HUES6 (cell line): ENCODE data around the gene DDX59.
"Not testable (repeated sequence)": the region's sequence is repeated elsewhere in the genome, so short reads cannot be mapped to it uniquely, and the experiment has no call there.

Source experiments
- H3K27ac ChIP-seq: 2 replicates; pipeline ENCODE4 v1.7.0; 2013; ENCODE audit warnings: low read depth, mild to moderate bottlenecking, low read length, inconsistent platforms
- H3K27me3 ChIP-seq: 2 replicates; pipeline ENCODE4 v1.6.1; 2013; ENCODE audit warnings: low read length; ENCODE audit not compliant: control insufficient read depth, insufficient read depth
- H3K36me3 ChIP-seq: 2 replicates; pipeline ENCODE4 v1.6.1; 2013; ENCODE audit warnings: low read length; ENCODE audit not compliant: control insufficient read depth, insufficient read depth
- H3K4me1 ChIP-seq: 2 replicates; pipeline ENCODE4 v1.6.1; 2013; ENCODE audit warnings: low read length; ENCODE audit not compliant: control insufficient read depth, insufficient read depth
- H3K4me3 ChIP-seq: 2 replicates; pipeline ENCODE4 v1.5.1; 2013; ENCODE audit warnings: low read depth, low read length
- H3K9ac ChIP-seq: one replicate; pipeline ENCODE4 v1.6.1; 2013; ENCODE audit warnings: mild to moderate bottlenecking, low read length
- H3K9me3 ChIP-seq: 2 replicates; pipeline ENCODE4 v1.6.1; 2013; ENCODE audit warnings: low read depth, low read length; ENCODE audit not compliant: control insufficient read depth, insufficient read depth

DDX59 gene

GRCh38 chr1:200646515-200646914 is 23.2 kb downstream of the DDX59 start:
- no peak overlapping the region for H3K9ac ChIP-seq
- no peaks in the 10 kb centered on the region for H3K9me3 ChIP-seq
- no peak overlapping the region for H3K27ac ChIP-seq
- peaks cover 35% of the 10 kb centered on the region for H3K36me3 ChIP-seq
- no peak overlapping the region for H3K4me3 ChIP-seq
- H3K27me3 ChIP-seq: no peaks in the 10 kb centered on the region
- no peaks in the 10 kb centered on the region for H3K4me1 ChIP-seq

DNA sequence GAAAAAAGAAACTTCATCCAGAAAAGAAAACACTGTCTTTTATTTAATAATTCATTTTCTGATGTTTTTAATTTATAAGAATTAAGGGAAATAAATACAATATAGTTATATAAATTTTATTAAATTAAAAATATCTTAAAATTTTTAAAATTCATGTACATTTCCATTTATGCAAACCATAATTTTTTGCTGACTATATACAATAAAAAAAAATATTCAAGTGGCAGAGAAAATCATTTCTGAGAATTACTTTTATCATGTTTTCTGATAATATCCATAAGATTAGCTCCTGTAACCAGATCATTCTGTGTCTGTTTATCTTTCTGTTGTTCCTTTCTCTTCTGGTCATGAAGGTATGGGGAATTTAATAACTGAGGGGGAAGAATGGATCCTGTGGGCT is 25.7 kb downstream of the DDX59 start:
- peaks cover 25% of the 10 kb centered on the region for H3K36me3 ChIP-seq
- no peak overlapping the region for H3K4me3 ChIP-seq
- no peaks in the 10 kb centered on the region for H3K9me3 ChIP-seq

DNA sequence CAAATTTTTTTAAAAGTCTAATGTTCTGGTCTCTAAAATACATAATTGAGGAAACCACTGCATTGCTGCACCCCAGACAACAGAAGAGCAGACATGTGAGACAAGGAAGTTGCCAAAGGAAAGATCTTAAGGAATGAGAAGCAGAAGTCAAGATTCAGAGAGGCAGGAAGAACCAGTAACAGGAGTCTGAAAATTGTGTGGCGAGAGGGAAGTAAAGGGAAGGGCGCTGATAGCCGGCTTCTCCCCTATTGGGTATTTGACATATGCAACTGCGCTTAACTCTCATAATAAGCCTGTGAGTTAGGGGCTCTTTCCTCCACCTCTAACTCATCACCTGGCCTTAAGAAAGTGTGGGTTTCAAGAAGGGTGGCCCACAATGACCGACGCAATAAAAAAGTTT is 27.2 kb downstream of the DDX59 start:
- Histone ChIP-seq H3K36me3 (peaks cover 14% of the 10 kb centered on the region), H3K27ac (no peak overlapping the region), H3K4me3 (no peak overlapping the region), H3K4me1 (peaks cover 8% of the 10 kb centered on the region; the same call in 1 of the 2 replicates), H3K27me3 (no peaks in the 10 kb centered on the region), H3K9me3 (no peaks in the 10 kb centered on the region), H3K9ac (no peak overlapping the region)

More for the DNA sequence above, 25.7 kb downstream of the DDX59 start:
- Histone ChIP-seq H3K9ac (no peak overlapping the region), H3K27ac (no peak overlapping the region), H3K27me3 (no peaks in the 10 kb centered on the region), H3K4me1 (peaks cover 4% of the 10 kb centered on the region; the same call in 1 of the 2 replicates)

DNA sequence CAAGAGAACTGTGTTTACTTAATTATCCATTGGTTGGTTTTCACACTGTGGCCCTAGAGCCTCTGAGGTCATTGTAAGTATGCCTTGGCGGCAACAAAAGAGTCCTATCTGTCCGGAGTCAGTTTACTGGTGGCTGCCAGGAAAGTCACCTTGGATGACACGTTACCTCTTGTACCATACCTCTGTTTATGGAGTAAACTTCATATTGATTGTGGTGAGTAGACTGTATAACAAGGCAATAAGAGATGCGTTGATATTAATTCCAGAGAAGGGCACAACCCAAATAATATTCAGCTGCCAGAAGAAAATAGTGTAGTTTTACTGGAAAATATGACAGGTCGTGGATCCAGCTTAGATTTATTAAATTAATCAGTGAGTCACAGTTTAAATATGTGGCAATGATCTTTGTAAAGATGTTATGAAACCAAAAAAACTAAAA is 28.7 kb downstream of the DDX59 start:
- Histone ChIP-seq H3K9me3 (no peaks in the 10 kb centered on the region), H3K36me3 (peaks cover 7% of the 10 kb centered on the region; the same call in 1 of the 2 replicates), H3K27ac (no peak overlapping the region), H3K4me3 (no peak overlapping the region), H3K27me3 (no peaks in the 10 kb centered on the region), H3K4me1 (peaks cover 8% of the 10 kb centered on the region; the same call in 1 of the 2 replicates), H3K9ac (no peak overlapping the region)

DNA sequence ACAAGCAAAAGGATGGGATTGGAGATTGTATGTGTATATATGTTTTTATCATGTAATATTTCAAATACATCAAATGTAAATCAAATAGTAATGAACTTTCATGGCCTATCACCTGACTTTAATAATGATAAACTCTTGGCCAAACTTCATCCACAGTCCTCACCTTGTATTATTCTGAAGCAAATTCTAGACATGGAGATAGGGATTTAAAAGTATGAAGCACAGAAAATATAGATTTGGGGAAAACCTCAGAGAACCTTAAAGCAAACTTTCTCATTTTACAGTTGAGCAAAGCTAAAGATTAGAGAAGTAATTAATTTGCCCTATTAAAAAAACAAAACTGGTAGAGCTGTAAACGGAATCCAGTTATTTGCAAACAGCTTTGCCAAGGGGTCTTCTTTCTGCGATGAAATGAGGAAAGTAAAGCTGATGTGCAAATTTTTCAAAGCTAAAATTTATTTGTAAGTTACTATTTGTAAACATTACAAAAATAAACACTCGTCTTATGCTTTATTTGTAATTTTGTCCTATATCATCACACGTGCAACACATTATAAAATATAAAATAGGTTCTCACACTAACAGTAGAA is 29.2 kb downstream of the DDX59 start:
- Histone ChIP-seq H3K27me3 (no peaks in the 10 kb centered on the region), H3K4me3 (no peak overlapping the region), H3K4me1 (peaks cover 8% of the 10 kb centered on the region; the same call in 1 of the 2 replicates), H3K27ac (no peak overlapping the region; the same call in 1 of the 2 replicates), H3K36me3 (peaks cover 7% of the 10 kb centered on the region; the same call in 1 of the 2 replicates), H3K9me3 (no peaks in the 10 kb centered on the region), H3K9ac (no peak overlapping the region)

DNA sequence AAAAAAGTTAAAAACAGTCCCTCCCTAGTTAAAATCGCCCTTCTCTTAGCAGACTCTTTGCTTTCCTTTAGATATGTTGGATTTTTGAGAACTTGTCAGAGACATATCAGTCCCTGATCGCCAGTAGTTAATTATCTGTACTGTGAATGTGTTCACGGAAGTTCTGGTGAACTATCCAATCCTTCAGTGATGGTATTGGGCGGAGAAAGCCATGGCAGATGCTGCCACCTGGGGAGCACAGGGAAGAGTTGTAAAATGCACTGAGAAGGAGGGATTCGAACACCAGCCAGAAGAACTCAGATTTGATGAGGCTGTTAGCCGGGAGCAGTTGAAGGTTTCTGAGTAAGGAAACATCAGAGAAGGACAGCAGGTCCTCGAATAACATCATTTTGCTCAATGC is 31.6 kb downstream of the DDX59 start:
- no peak overlapping the region for H3K4me3 ChIP-seq
- H3K9me3 ChIP-seq: no peaks in the 10 kb centered on the region
- no peak overlapping the region for H3K9ac ChIP-seq

DNA sequence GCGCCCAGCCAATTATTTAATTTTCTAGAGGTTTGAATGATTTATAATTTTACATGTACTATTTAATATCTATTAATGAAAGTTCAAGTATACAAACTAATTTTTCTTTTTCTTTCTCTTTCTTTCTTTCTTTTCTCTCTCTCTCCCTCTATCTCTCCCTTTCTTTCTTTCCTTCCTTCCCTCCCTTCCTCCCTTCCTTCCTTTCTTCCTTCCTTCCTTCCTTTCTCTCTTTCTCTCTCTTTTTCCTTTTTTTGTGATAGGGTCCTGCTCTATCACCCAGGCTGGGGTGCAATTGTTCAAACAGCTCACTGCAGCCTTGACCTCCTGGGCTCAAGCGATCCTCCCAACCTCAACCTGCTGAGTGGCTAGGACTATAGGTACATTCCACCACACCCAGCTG is 33.0 kb downstream of the DDX59 start:
- no peak overlapping the region for H3K27ac ChIP-seq
- no peaks in the 10 kb centered on the region for H3K9me3 ChIP-seq
- no peaks in the 10 kb centered on the region for H3K27me3 ChIP-seq
- H3K36me3 ChIP-seq: no peaks in the 10 kb centered on the region
- H3K4me3 ChIP-seq: no peak overlapping the region
- H3K9ac ChIP-seq: no peak overlapping the region
- H3K4me1 ChIP-seq: peaks cover 8% of the 10 kb centered on the region; the same call in 1 of the 2 replicates

More for the DNA sequence above, 31.6 kb downstream of the DDX59 start:
- H3K36me3 ChIP-seq: no peaks in the 10 kb centered on the region
- H3K27ac ChIP-seq: no peak overlapping the region
- peaks cover 8% of the 10 kb centered on the region; the same call in 1 of the 2 replicates for H3K4me1 ChIP-seq
- no peaks in the 10 kb centered on the region for H3K27me3 ChIP-seq

GRCh38 chr1:200634261-200635122 is 35.2 kb downstream of the DDX59 start:
- H3K36me3 ChIP-seq: no peaks in the 10 kb centered on the region
- H3K27me3 ChIP-seq: no peaks in the 10 kb centered on the region
- H3K9me3 ChIP-seq: no peaks in the 10 kb centered on the region
- H3K4me3 ChIP-seq: no peak overlapping the region
- no peak overlapping the region for H3K27ac ChIP-seq
- H3K4me1 ChIP-seq: peaks cover 5% of the 10 kb centered on the region; the same call in 1 of the 2 replicates
- H3K9ac ChIP-seq: no peak overlapping the region

GRCh38 chr1:200631375-200631774 is 38.3 kb downstream of the DDX59 start:
- Histone ChIP-seq H3K27me3 (no peaks in the 10 kb centered on the region), H3K4me1 (no peaks in the 10 kb centered on the region), H3K4me3 (no peak overlapping the region), H3K9me3 (no peaks in the 10 kb centered on the region), H3K9ac (no peak overlapping the region), H3K36me3 (no peaks in the 10 kb centered on the region), H3K27ac (no peak overlapping the region)

DNA sequence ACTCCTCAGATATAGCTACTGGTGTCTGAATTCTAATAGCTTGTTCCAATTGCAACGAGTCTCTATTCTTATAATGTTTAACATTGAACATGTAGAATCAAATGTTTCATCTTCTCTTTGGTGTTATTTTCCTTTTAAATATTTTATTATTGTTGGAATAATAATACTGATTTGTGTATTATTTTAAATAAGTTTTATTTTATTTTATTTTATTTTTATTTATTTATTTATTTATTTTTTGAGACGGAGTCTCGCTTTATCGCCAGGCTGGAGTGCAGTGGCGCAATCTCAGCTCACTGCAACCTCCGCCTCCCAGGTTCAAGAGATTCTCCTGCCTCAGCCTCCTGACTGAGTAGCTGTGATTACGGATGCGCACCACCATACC is 39.2 kb downstream of the DDX59 start:
- not testable (repeated sequence) for H3K27ac ChIP-seq, H3K9me3 ChIP-seq, H3K4me3 ChIP-seq, H3K36me3 ChIP-seq, H3K27me3 ChIP-seq, H3K9ac ChIP-seq, H3K4me1 ChIP-seq

DNA sequence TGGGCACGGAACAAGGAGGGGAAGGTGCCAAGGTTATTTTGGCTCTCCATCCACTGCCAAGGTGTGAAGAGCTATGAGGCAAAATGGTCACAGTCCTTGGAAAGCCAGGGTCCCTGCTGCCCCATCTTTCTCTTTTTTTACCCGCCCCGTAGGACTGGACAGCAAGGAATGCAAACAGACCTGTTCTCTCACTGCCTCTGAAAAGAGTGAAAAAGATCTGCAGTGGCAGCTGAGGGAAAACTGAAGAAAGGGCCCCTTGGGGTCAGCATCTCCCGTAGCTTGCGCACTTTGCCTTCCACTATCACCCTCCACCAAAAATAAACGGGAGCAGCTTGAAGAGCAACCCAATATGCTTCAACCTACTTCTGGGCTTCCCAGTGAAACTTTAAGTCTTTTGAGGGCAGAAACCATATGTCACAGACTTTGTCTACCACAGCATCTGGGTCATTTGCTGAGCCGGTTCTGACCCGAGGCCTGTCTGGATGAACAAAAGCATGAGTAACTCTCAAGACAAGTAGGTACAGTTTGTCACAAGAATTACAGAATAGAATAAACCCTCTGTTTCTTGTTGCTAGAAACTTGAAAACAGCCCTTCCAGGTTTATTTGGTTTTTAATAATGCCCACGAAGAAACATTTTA is 39.7 kb downstream of the DDX59 start:
- peaks cover under 1% of the 10 kb centered on the region; the same call in 1 of the 2 replicates for H3K4me1 ChIP-seq
- no peak overlapping the region for H3K4me3 ChIP-seq
- H3K27ac ChIP-seq: no peak overlapping the region
- H3K27me3 ChIP-seq: no peaks in the 10 kb centered on the region
- H3K9ac ChIP-seq: no peak overlapping the region
- H3K9me3 ChIP-seq: no peaks in the 10 kb centered on the region
- no peaks in the 10 kb centered on the region for H3K36me3 ChIP-seq
